ENCODE results near the gene ZNF732. TPM values are rescaled to one million over a fixed set of nuclear protein-coding genes. Genes with fewer than 3 reads are reported as not detected.
"Not testable (repeated sequence)": the region's sequence is repeated elsewhere in the genome, so short reads cannot be mapped to it uniquely, and the experiment has no call there.

The ZNF732 gene
- total and polyA plus RNA-seq, 12 donors: 0.08 to 1.7 (median 0.19) TPM; not detected in 7

DNA sequence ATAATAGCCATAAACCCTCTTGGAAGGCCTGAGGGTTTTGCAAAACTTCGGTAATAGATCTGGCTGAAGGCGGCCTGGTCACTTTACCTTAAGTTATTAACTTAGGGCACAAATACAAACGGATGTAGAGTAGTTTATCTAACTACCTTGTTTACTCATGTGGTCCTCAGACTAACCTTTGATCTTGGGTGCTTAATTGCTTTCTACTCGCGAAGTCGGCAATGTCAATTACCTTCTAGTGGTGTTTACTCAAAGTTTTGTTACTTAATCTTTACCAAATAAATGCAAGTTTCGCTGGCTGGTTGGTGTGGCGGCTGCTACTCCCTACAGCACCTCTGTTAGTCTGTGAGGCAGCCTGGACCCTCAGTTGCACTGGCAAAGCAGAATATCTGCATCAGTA is 23.5 kb upstream of the ZNF732 start:
- intact Hi-C loops (cut with DNase I): no loop called here
- no peaks in the 10 kb centered on the region for H3K36me3 ChIP-seq (replicated peaks in 1 of 2)
- H3K27ac ChIP-seq: no peak overlapping the region
- no peaks in the 10 kb centered on the region for H3K27me3 ChIP-seq
- no peak for DNase-seq
- H3K4me3 ChIP-seq: no peak overlapping the region
- no peaks in the 10 kb centered on the region for H3K9me3 ChIP-seq (replicated peaks in 1 of 3)
- 80 to 88% (median 84%) methylated on average over 8 of the region's 8 CpGs for WGBS, 4 donors
- TF ChIP-seq POLR2A (IDR thresholded peaks at IDR 0.05): no peak
- TF ChIP-seq, protein P1, sequence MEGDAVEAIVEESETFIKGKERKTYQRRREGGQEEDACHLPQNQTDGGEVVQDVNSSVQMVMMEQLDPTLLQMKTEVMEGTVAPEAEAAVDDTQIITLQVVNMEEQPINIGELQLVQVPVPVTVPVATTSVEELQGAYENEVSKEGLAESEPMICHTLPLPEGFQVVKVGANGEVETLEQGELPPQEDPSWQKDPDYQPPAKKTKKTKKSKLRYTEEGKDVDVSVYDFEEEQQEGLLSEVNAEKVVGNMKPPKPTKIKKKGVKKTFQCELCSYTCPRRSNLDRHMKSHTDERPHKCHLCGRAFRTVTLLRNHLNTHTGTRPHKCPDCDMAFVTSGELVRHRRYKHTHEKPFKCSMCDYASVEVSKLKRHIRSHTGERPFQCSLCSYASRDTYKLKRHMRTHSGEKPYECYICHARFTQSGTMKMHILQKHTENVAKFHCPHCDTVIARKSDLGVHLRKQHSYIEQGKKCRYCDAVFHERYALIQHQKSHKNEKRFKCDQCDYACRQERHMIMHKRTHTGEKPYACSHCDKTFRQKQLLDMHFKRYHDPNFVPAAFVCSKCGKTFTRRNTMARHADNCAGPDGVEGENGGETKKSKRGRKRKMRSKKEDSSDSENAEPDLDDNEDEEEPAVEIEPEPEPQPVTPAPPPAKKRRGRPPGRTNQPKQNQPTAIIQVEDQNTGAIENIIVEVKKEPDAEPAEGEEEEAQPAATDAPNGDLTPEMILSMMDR (IDR thresholded peaks at IDR 0.05): no peak
- H3K4me1 ChIP-seq (replicated peaks in 1 of 2): no peaks in the 10 kb centered on the region

DNA sequence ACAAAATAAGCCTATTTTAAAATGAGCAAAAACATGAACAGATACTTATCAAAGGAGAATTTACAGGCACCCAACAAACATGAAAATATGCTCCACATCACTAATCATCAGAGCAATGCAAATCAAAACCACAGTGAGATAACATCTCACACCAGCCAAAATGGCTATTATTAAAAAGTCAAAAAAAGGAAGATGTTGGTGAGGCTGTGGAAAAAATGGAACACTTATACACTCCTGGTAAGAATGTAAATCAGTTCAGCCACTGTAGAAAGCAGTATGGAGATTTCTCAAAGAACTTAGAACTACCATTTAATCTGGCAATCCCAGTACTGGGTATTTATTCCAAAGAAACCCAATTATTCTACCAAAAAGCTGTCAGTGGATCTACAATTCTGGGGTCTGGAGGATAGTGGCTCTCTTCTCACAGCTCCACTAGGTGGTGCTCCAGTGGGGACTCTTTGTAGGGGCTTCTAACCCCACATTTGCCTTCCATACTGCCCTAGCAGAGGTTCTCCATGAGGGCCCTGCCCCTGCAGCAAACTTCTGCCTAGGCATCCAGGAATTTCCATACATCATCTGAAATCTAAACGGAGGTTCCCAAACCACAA is 9.1 kb upstream of the ZNF732 start:
- Histone ChIP-seq H3K27me3 (no peaks in the 10 kb centered on the region), H3K9me3 (replicated peaks in 1 of 3) (no peaks in the 10 kb centered on the region), H3K4me1 (replicated peaks in 1 of 2) (no peaks in the 10 kb centered on the region), H3K27ac (no peak overlapping the region), H3K4me3 (no peak overlapping the region), H3K36me3 (replicated peaks in 1 of 2) (no peaks in the 10 kb centered on the region)
- DNase-seq: no peak
- TF ChIP-seq, protein P1 (IDR thresholded peaks at IDR 0.05): no peak
- TF ChIP-seq POLR2A (IDR thresholded peaks at IDR 0.05): no peak
- intact Hi-C loops (cut with DNase I): no loop called here
- 67 to 91% (median 79%) methylated on average over 1 of the region's 1 CpG for WGBS, 4 donors

DNA sequence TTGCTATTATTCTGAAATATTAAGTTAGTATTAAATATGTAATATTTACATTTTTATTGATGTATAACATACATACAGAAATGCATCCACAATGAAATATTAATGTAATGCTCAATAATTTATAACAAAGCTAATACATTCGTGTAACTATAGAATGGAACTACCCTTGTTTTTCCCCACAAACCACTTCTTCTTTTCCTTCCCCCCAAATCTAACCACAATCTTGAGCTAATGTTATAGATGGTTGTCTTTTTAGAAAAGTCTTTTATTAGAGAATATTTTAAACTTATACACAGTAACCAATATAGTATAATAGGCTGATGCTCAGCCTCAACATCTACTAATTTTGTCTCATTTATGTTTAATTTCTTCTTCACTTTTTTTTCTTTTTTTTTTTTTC is 4.5 kb upstream of the ZNF732 start:
- no peak overlapping the region for H3K27ac ChIP-seq
- WGBS, 4 donors: 45 to 79% (median 67%) methylated on average over 1 of the region's 1 CpG
- H3K4me3 ChIP-seq: no peak overlapping the region
- peaks cover 7% of the 10 kb centered on the region for H3K27me3 ChIP-seq
- no peaks in the 10 kb centered on the region for H3K4me1 ChIP-seq (replicated peaks in 1 of 2)
- H3K9me3 ChIP-seq (replicated peaks in 1 of 3): no peaks in the 10 kb centered on the region
- DNase-seq: no peak
- no peaks in the 10 kb centered on the region for H3K36me3 ChIP-seq (replicated peaks in 1 of 2)
- no peak for TF ChIP-seq POLR2A (IDR thresholded peaks at IDR 0.05)
- TF ChIP-seq, protein P1 (IDR thresholded peaks at IDR 0.05): no peak
- intact Hi-C loops (cut with DNase I): no loop called here

- Histone ChIP-seq H3K9me3 (replicated peaks in 1 of 3) (no peaks in the 10 kb centered on the region), H3K27ac (no peak overlapping the region), H3K36me3 (replicated peaks in 1 of 2) (no peaks in the 10 kb centered on the region), H3K27me3 (peaks cover 7% of the 10 kb centered on the region), H3K4me1 (replicated peaks in 1 of 2) (no peaks in the 10 kb centered on the region), H3K4me3 (no peak overlapping the region)
- DNase-seq: no peak
- intact Hi-C loops (cut with DNase I): no loop called here
- WGBS, 4 donors: 67 to 89% (median 80%) methylated on average over 3 of the region's 3 CpGs
- TF ChIP-seq, protein P1 (IDR thresholded peaks at IDR 0.05): no peak
- no peak for TF ChIP-seq POLR2A (IDR thresholded peaks at IDR 0.05)
These were observed 1.3 kb upstream of the ZNF732 start for GRCh38 chr4:306551-306961.

DNA sequence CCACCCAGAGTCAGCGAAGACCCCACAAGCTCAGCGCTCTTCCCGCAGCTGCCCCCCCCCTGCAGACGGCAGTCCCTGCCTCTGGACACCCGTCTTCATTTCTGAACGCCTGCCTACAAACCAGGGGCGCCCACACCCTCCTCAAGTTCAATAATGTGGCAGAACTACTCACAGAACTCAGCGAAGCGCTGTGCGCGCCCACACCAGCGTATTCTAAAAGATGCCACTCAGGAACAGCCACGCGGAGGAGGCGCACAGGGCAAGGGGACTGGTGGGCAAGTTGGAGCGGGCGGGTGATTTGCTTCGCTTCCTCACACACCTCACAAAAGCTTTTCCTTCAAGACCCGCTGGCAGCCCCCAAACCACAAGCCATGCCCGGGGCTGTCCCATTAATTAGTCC is 758 bp downstream of the ZNF732 start:
- DNase-seq; intact Hi-C loops (cut with DNase I); H3K4me1 ChIP-seq (replicated peaks in 1 of 2); H3K9me3 ChIP-seq (replicated peaks in 1 of 3); H3K27ac ChIP-seq; H3K27me3 ChIP-seq; H3K36me3 ChIP-seq (replicated peaks in 1 of 2): not testable (repeated sequence)
- 2 to 15% (median 11%) methylated on average over 6 to 20 of the region's 20 CpGs for WGBS, 4 donors
- peak overlapping the region in 1 of 4 donors; percentile 26 for H3K4me3 ChIP-seq
